Measurements from ENCODE around the gene CDH22. TPM values are rescaled to one million over a fixed set of nuclear protein-coding genes. Genes with fewer than 3 reads are reported as not detected.

The CDH22 gene
- total and polyA plus RNA-seq, 7 donors = 0.11 to 1.4 (median 0.53) TPM

DNA sequence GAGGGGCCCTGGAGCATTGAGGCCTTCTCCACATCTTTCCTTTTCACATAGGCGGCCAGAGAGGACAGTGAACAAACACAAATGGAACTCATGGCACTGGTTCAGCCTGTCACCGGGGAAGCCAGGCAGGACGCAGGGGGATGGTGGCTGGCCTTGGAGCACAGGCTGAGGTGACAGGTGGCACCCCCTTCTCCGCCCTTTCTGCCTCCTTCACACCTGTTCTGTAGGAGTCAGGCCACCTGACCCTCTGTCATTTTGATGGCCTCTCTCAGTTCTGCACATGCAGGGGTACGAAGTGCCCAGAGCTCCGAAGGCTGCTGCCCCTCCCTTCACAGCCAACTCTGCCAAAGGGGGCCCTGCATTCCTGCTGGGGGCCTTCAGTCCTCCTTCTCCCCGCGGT is 129.4 kb downstream of the CDH22 start:
- Histone ChIP-seq H3K4me1 (no peaks in the 10 kb centered on the region), H3K27me3 (ENCODE audit: insufficient read depth in 3 of 3, low read length in 2 of 3) (peaks cover 1 to 38% (median 6%) of the 10 kb centered on the region in 3 donors), H3K27ac (no peak overlapping the region), H3K9me3 (no peaks in the 10 kb centered on the region), H3K36me3 (ENCODE audit: insufficient read depth in 1 of 2, low read depth in 1 of 2) (no peaks in the 10 kb centered on the region), H3K4me3 (no peak overlapping the region)
- WGBS, 3 donors = 45 to 60% (median 55%) methylated on average over 8 of the region's 8 CpGs
- no peak for ATAC-seq
- no peak for DNase-seq
- TF ChIP-seq, protein P1, sequence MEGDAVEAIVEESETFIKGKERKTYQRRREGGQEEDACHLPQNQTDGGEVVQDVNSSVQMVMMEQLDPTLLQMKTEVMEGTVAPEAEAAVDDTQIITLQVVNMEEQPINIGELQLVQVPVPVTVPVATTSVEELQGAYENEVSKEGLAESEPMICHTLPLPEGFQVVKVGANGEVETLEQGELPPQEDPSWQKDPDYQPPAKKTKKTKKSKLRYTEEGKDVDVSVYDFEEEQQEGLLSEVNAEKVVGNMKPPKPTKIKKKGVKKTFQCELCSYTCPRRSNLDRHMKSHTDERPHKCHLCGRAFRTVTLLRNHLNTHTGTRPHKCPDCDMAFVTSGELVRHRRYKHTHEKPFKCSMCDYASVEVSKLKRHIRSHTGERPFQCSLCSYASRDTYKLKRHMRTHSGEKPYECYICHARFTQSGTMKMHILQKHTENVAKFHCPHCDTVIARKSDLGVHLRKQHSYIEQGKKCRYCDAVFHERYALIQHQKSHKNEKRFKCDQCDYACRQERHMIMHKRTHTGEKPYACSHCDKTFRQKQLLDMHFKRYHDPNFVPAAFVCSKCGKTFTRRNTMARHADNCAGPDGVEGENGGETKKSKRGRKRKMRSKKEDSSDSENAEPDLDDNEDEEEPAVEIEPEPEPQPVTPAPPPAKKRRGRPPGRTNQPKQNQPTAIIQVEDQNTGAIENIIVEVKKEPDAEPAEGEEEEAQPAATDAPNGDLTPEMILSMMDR (IDR thresholded peaks at IDR 0.05) = no peak
- intact Hi-C loops (cut with DNase I) = no loop called here

DNA sequence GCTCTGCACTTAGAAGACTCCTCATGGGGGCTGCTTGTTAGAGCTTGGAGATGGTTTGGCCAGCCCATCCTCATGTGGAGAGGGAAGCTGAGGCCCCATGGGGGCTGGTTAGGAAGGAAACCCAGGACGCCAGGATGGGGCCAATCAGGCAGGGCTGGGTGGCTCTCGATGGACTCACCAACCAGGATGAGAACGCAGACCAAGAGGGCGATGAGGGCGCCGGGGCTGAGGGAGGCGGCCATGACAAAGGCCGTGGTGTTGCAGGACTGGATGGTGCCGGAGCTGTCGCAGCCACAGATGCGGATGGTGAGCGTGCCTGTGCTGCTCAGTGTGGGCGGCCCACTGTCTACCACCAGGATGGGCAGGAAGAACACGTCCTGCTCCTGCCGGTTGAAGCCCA is 130.5 kb downstream of the CDH22 start:
- ATAC-seq = no peak
- Histone ChIP-seq H3K9me3 (no peaks in the 10 kb centered on the region), H3K27ac (no peak overlapping the region), H3K4me1 (no peaks in the 10 kb centered on the region), H3K4me3 (no peak overlapping the region), H3K36me3 (ENCODE audit: insufficient read depth in 1 of 2, low read depth in 1 of 2) (no peaks in the 10 kb centered on the region), H3K27me3 (ENCODE audit: insufficient read depth in 3 of 3, low read length in 2 of 3) (peaks cover 4 to 49% (median 9%) of the 10 kb centered on the region in 3 donors)
- 87 to 90% (median 89%) methylated on average over 15 of the region's 15 CpGs for WGBS, 3 donors
- intact Hi-C loops (cut with DNase I) = no loop called here
- no peak for DNase-seq
- TF ChIP-seq, protein P1 (IDR thresholded peaks at IDR 0.05) = no peak

- H3K27me3 ChIP-seq (ENCODE audit: insufficient read depth in 3 of 3, low read length in 2 of 3) = peaks cover 4 to 56% (median 12%) of the 10 kb centered on the region in 3 donors
- intact Hi-C loops (cut with DNase I) = no loop called here
- ATAC-seq (no peak), DNase-seq (no peak)
- 74 to 80% (median 76%) methylated on average over 13 of the region's 13 CpGs for WGBS, 3 donors
- H3K4me1 ChIP-seq = no peaks in the 10 kb centered on the region
- no peaks in the 10 kb centered on the region for H3K9me3 ChIP-seq
- no peaks in the 10 kb centered on the region for H3K36me3 ChIP-seq (ENCODE audit: insufficient read depth in 1 of 2, low read depth in 1 of 2)
- TF ChIP-seq, protein P1 (IDR thresholded peaks at IDR 0.05) = no peak
- no peak overlapping the region for H3K27ac ChIP-seq
- H3K4me3 ChIP-seq = no peak overlapping the region
These were observed 131.4 kb downstream of the CDH22 start for GRCh38 chr20:46176739-46177378.

DNA sequence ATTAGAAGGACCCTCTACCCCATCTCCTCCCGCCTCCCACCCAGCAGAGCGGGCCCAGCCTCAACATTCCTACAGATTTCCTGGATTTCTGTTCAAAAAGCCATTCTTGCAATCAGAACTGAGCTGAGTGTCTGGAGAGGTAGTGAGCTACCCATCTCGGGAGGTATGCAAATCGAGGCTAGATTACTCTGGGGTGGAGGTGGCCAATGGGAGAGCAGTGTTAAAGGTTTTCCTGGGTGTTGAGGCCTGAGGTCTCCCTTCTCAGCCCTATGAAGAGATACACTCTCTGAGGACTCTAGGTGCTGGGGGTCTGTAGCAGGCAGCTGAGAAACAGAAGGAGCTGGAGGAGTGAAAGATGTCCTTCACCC is 133.2 kb downstream of the CDH22 start:
- WGBS, 3 donors = 88 to 94% (median 90%) methylated on average over 4 of the region's 4 CpGs
- H3K36me3 ChIP-seq (ENCODE audit: insufficient read depth in 1 of 2, low read depth in 1 of 2) = no peaks in the 10 kb centered on the region
- no peaks in the 10 kb centered on the region for H3K4me1 ChIP-seq
- no peak overlapping the region for H3K27ac ChIP-seq
- no peak for DNase-seq
- intact Hi-C loops (cut with DNase I) = loop anchor here in 1 of 2 donors (2.0 kb wide), 1 partner anchor 152 kb away; no protein-coding TSS in a partner anchor
- H3K27me3 ChIP-seq (ENCODE audit: insufficient read depth in 3 of 3, low read length in 2 of 3) = peaks cover 4 to 53% (median 14%) of the 10 kb centered on the region in 3 donors
- no peak overlapping the region for H3K4me3 ChIP-seq
- ATAC-seq = no peak
- TF ChIP-seq, protein P1 (IDR thresholded peaks at IDR 0.05) = no peak
- H3K9me3 ChIP-seq = no peaks in the 10 kb centered on the region

Data from psoas muscle (tissue), 8 donors.